SU-DHL-6 (cell line): ENCODE data around the gene ANKRD44.

Experiments
- H2AFZ ChIP-seq: fragments of 200-600 bp; sonication (generic); 2 replicates; pipeline ENCODE4 v1.6.1; 2014; ENCODE audit warnings: low read depth, mild to moderate bottlenecking, moderate library complexity, mixed read lengths, antibody characterized with exemption, low read length; ENCODE audit not compliant: severe bottlenecking
- H3F3A ChIP-seq: fragments of 200-600 bp; shearing (Covaris generic); 2 replicates; pipeline ENCODE4 v1.6.0; 2016; ENCODE audit warnings: antibody characterized with exemption, mild to moderate bottlenecking; ENCODE audit not compliant: insufficient read depth
- H3K27ac ChIP-seq: fragments of 200-600 bp; sonication (generic); 2 replicates; pipeline ENCODE4 v1.5.1; 2016; ENCODE audit warnings: low read depth, mild to moderate bottlenecking, low read length, moderate library complexity, mixed read lengths
- H3K27me3 ChIP-seq: fragments of 200-600 bp; sonication (generic), shearing (Covaris generic); 2 replicates; pipeline ENCODE4 v1.6.0; 2014; ENCODE audit warnings: mild to moderate bottlenecking, low read length
- H3K36me3 ChIP-seq: fragments of 200-600 bp; sonication (generic); 2 replicates; pipeline ENCODE4 v1.6.1; 2014; ENCODE audit warnings: mild to moderate bottlenecking, low read length, mixed read lengths
- H3K4me2 ChIP-seq: fragments of 300-600, 200-600 bp; shearing (Covaris generic), sonication (generic); 2 replicates; pipeline ENCODE4 v1.6.0; 2014; ENCODE audit warnings: low read length, low read depth, mild to moderate bottlenecking; ENCODE audit not compliant: poor library complexity, severe bottlenecking
- H3K4me3 ChIP-seq: fragments of 200-600 bp; sonication (generic); 2 replicates; pipeline ENCODE4 v1.5.1; 2014; ENCODE audit warnings: antibody characterized with exemption, low read length, mild to moderate bottlenecking, mixed read lengths; ENCODE audit not compliant: insufficient read depth, poor library complexity, severe bottlenecking
- H3K79me2 ChIP-seq: fragments of 200-600 bp; sonication (generic); 2 replicates; pipeline ENCODE4 v1.6.1; 2014; ENCODE audit warnings: mild to moderate bottlenecking, low read length, moderate library complexity; ENCODE audit not compliant: insufficient read depth
- H3K9ac ChIP-seq: fragments of 200-600 bp; sonication (generic); 2 replicates; pipeline ENCODE4 v1.7.0; 2014; ENCODE audit warnings: mild to moderate bottlenecking, low read length
- H3K9me2 ChIP-seq: fragments of 200-600 bp; sonication (generic); replicated peaks from 2 replicates; pipeline ENCODE4 v1.6.1; 2014; ENCODE audit warnings: low read length; ENCODE audit not compliant: insufficient read depth
- H3K9me3 ChIP-seq: fragments of 200-600 bp; sonication (generic); 2 replicates; pipeline ENCODE4 v1.6.1; 2014; ENCODE audit warnings: low read length, mixed read lengths; ENCODE audit not compliant: insufficient read depth
- H4K20me1 ChIP-seq: fragments of 200-600 bp; sonication (generic); 2 replicates; pipeline ENCODE4 v1.6.1; 2014; ENCODE audit warnings: low read depth, mild to moderate bottlenecking, antibody characterized with exemption, low read length, moderate library complexity, mixed read lengths
- CTCF ChIP-seq: fragments of 200-600 bp; sonication (generic); IDR thresholded peaks from one replicate; pipeline ENCODE4 v1.5.1; 2017; ENCODE audit warnings: antibody characterized with exemption, mild to moderate bottlenecking, low read length, moderate library complexity; ENCODE audit not compliant: insufficient read depth, poor library complexity, severe bottlenecking
- EZH2phosphoT487 ChIP-seq: fragments of 200-600 bp; sonication (generic), shearing (Covaris generic); conservative IDR thresholded peaks from 2 replicates; pipeline ENCODE4 v1.6.1; 2018; ENCODE audit warnings: mild to moderate bottlenecking, antibody characterized with exemption, low read length, moderate library complexity, mixed read lengths

ANKRD44 gene

GRCh38 chr2:196965651-196966050, 344.9 kb downstream of the ANKRD44 start:
- no peak for TF ChIP-seq EZH2phosphoT487
- H3K9ac ChIP-seq = no peak overlapping the region
- no peak overlapping the region for H3K4me2 ChIP-seq
- H3K36me3 ChIP-seq = no peaks in the 10 kb centered on the region
- no peak overlapping the region for H2AFZ ChIP-seq
- H3K27ac ChIP-seq = no peak overlapping the region
- H3F3A ChIP-seq = no peaks in the 10 kb centered on the region
- H3K4me3 ChIP-seq = no peak overlapping the region
- H3K79me2 ChIP-seq = no peaks in the 10 kb centered on the region
- no peaks in the 10 kb centered on the region for H3K27me3 ChIP-seq
- H3K9me2 ChIP-seq = no peaks in the 10 kb centered on the region
- no peaks in the 10 kb centered on the region for H4K20me1 ChIP-seq
- no peaks in the 10 kb centered on the region for H3K9me3 ChIP-seq

- no peak overlapping the region for H3K9ac ChIP-seq
- H3K4me3 ChIP-seq = no peak overlapping the region
- H3F3A ChIP-seq = no peaks in the 10 kb centered on the region
- no peaks in the 10 kb centered on the region for H4K20me1 ChIP-seq
- H3K27ac ChIP-seq = no peak overlapping the region
- H3K9me3 ChIP-seq = no peaks in the 10 kb centered on the region
- no peaks in the 10 kb centered on the region for H3K79me2 ChIP-seq
- H3K4me2 ChIP-seq = no peak overlapping the region
- H3K9me2 ChIP-seq = no peaks in the 10 kb centered on the region
- no peak for TF ChIP-seq EZH2phosphoT487
- H3K36me3 ChIP-seq = no peaks in the 10 kb centered on the region
- no peaks in the 10 kb centered on the region for H3K27me3 ChIP-seq
- H2AFZ ChIP-seq = no peak overlapping the region
Observed at GRCh38 chr2:196963961-196964360, 346.6 kb downstream of the ANKRD44 start.

GRCh38 chr2:196963043-196963442, 347.5 kb downstream of the ANKRD44 start:
- no peak overlapping the region for H3K4me3 ChIP-seq
- H3K79me2 ChIP-seq = no peaks in the 10 kb centered on the region
- no peak overlapping the region for H3K4me2 ChIP-seq
- TF ChIP-seq CTCF = no peak
- TF ChIP-seq EZH2phosphoT487 = no peak
- no peaks in the 10 kb centered on the region for H3F3A ChIP-seq
- no peak overlapping the region for H3K9ac ChIP-seq
- H4K20me1 ChIP-seq = no peaks in the 10 kb centered on the region
- no peak overlapping the region for H2AFZ ChIP-seq
- H3K36me3 ChIP-seq = no peaks in the 10 kb centered on the region
- H3K27ac ChIP-seq = no peak overlapping the region
- no peaks in the 10 kb centered on the region for H3K9me2 ChIP-seq
- no peaks in the 10 kb centered on the region for H3K27me3 ChIP-seq
- no peaks in the 10 kb centered on the region for H3K9me3 ChIP-seq

- Histone ChIP-seq H3K27ac (no peak overlapping the region), H3K79me2 (no peaks in the 10 kb centered on the region), H2AFZ (no peak overlapping the region), H3K9ac (no peak overlapping the region), H3K4me2 (no peak overlapping the region), H3F3A (no peaks in the 10 kb centered on the region), H3K9me2 (no peaks in the 10 kb centered on the region), H3K36me3 (no peaks in the 10 kb centered on the region), H3K9me3 (no peaks in the 10 kb centered on the region), H4K20me1 (no peaks in the 10 kb centered on the region), H3K4me3 (no peak overlapping the region), H3K27me3 (no peaks in the 10 kb centered on the region)
- TF ChIP-seq CTCF (no peak), EZH2phosphoT487 (no peak)
Observed at GRCh38 chr2:196962325-196962724, 348.3 kb downstream of the ANKRD44 start.
